OCI-LY3 (cell line): Measurements from ENCODE around the gene TRIM40.

Experiments
- H2AFZ ChIP-seq: fragments of 200-600, 300-600 bp; shearing (Covaris generic); 2 replicates; pipeline ENCODE4 v1.6.0; 2014; ENCODE audit warnings: antibody characterized with exemption, low read depth, low read length
- H3K27ac ChIP-seq: fragments of 200-600, 300-600 bp; sonication (generic); 2 replicates; pipeline ENCODE4 v1.5.1; 2014; ENCODE audit warnings: mild to moderate bottlenecking, low read length, moderate library complexity, mixed read lengths
- H3K27me3 ChIP-seq: fragments of 200-600, 300-600 bp; sonication (generic); 2 replicates; pipeline ENCODE4 v1.6.1; 2014; ENCODE audit warnings: low read depth, low read length, mixed read lengths
- H3K36me3 ChIP-seq: fragments of 200-600, 300-600 bp; sonication (generic); replicated peaks from 2 replicates; pipeline ENCODE3; 2014; ENCODE audit warnings: low read depth, low read length, mixed read lengths
- H3K4me1 ChIP-seq: fragments of 300-600, 200-600 bp; sonication (generic); 2 replicates; pipeline ENCODE4 v1.6.1; 2014; ENCODE audit warnings: low read length, mixed read lengths
- H3K4me2 ChIP-seq: fragments of 200-600, 300-600 bp; sonication (generic); 2 replicates; pipeline ENCODE4 v1.6.1; 2014; ENCODE audit warnings: low read length, mixed read lengths
- H3K4me3 ChIP-seq: fragments of 300-600, 200-600 bp; sonication (generic); 2 replicates; pipeline ENCODE4 v1.5.1; 2014; ENCODE audit warnings: antibody characterized with exemption, mild to moderate bottlenecking, low read length, moderate library complexity
- H3K79me2 ChIP-seq: fragments of 300-600, 200-600 bp; shearing (Covaris generic); 2 replicates; pipeline ENCODE4 v1.6.1; 2014; ENCODE audit warnings: mild to moderate bottlenecking, low read length, mixed read lengths
- H3K9ac ChIP-seq: fragments of 300-600, 200-600 bp; shearing (Covaris generic); 2 replicates; pipeline ENCODE4 v1.6.0; 2014; ENCODE audit warnings: mild to moderate bottlenecking, low read length, moderate library complexity
- H3K9me3 ChIP-seq: fragments of 200-600, 300-600 bp; shearing (Covaris generic); 2 replicates; pipeline ENCODE4 v1.6.1; 2014; ENCODE audit warnings: low read length, mixed read lengths; ENCODE audit not compliant: insufficient read depth
- H4K20me1 ChIP-seq: fragments of 200-600, 300-600 bp; sonication (generic); 2 replicates; pipeline ENCODE4 v1.6.1; 2016; ENCODE audit warnings: low read length, mixed read lengths; ENCODE audit not compliant: insufficient read depth
- CTCF ChIP-seq: fragments of 200-600, 300-600 bp; sonication (generic); IDR thresholded peaks from 2 replicates; pipeline ENCODE4 v1.5.1; 2014; ENCODE audit warnings: antibody characterized with exemption, low read length, low read depth
- EZH2phosphoT487 ChIP-seq: fragments of 200-600 bp; shearing (Covaris generic); IDR thresholded peaks from 2 replicates; pipeline ENCODE4 v1.6.1; 2018; ENCODE audit warnings: antibody characterized with exemption, mixed run types, low read depth

The TRIM40 gene

DNA sequence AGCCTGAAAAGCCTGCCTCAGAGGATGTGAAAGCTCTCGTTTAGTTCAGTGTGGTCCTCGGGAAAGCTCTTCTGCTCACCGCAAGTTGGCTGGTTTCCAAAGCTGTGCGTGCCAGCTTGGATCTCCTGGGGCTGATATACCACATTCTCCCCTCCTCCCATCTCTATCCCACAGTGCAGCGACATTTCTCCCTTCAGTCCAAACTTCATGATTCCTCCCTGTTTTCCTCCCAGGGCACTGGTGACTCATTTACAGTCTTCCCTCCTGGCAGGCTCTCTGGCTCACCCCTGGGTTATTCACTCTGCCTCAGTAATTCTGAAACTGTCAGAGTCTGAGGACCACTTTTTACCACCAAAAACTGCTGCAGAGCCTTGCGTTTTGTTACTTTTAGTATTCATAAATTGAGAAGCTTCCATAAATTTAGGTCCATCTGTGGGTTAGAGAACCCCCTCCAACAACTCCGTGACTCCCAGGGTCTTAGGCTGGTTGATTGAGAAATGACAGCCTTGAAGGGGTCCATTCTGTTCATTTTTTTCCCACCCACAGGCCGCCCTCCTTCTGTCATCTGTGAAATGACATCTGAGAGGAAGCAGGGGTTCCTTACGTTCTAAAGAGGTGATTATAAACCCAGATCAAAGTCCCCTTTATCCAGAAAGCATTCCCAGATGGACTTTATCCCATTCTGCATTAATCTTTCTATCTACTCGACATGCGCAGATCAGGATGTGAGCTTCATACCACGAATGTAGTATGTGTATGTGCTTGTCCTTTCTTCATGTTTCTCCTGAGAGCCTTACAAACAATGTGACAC lies 19.0 kb downstream of the TRIM40 start:
- TF ChIP-seq CTCF (no peak), EZH2phosphoT487 (no peak)
- no peaks in the 10 kb centered on the region for H4K20me1 ChIP-seq
- H3K4me1 ChIP-seq = peaks cover 32% of the 10 kb centered on the region
- H3K27ac ChIP-seq = no peak overlapping the region
- no peak overlapping the region for H2AFZ ChIP-seq
- H3K9ac ChIP-seq = no peak overlapping the region
- no peaks in the 10 kb centered on the region for H3K79me2 ChIP-seq
- H3K36me3 ChIP-seq = no peaks in the 10 kb centered on the region
- no peaks in the 10 kb centered on the region for H3K27me3 ChIP-seq
- no peaks in the 10 kb centered on the region for H3K9me3 ChIP-seq
- no peak overlapping the region for H3K4me3 ChIP-seq
- no peak overlapping the region for H3K4me2 ChIP-seq

GRCh38 chr6:30155520-30156261 lies 19.8 kb downstream of the TRIM40 start:
- Histone ChIP-seq H3K27ac (no peak overlapping the region), H3K36me3 (no peaks in the 10 kb centered on the region), H3K4me2 (no peak overlapping the region), H4K20me1 (no peaks in the 10 kb centered on the region), H3K27me3 (no peaks in the 10 kb centered on the region), H3K9ac (no peak overlapping the region), H3K79me2 (no peaks in the 10 kb centered on the region), H3K4me1 (peaks cover 29% of the 10 kb centered on the region), H3K4me3 (no peak overlapping the region), H3K9me3 (no peaks in the 10 kb centered on the region), H2AFZ (no peak overlapping the region)
- TF ChIP-seq EZH2phosphoT487 (no peak), CTCF (no peak)

DNA sequence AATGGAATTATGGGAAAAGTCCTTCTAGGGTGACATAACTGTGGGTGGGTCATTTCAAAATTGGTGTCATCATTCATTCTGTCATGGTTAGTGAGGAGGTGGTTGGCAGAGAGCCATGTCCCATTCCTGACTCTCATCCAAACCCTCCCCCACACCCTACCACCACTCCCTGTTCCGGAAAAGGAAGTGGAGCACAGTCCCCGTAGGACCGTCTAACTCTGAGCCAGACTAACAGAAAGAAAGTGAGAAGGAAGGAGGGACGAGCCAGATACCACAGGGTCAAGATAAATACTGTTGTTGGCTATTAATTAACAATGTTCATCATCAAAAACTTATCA lies 20.3 kb downstream of the TRIM40 start:
- no peak overlapping the region for H2AFZ ChIP-seq
- H3K27me3 ChIP-seq = no peaks in the 10 kb centered on the region
- peak overlapping the region; percentile 64 for H3K4me2 ChIP-seq
- H3K9ac ChIP-seq = no peak overlapping the region
- H3K4me3 ChIP-seq = no peak overlapping the region
- no peak overlapping the region for H3K27ac ChIP-seq
- no peaks in the 10 kb centered on the region for H3K36me3 ChIP-seq
- H3K9me3 ChIP-seq = no peaks in the 10 kb centered on the region
- TF ChIP-seq EZH2phosphoT487 = no peak
- no peak for TF ChIP-seq CTCF
- no peaks in the 10 kb centered on the region for H4K20me1 ChIP-seq
- H3K4me1 ChIP-seq = peaks cover 29% of the 10 kb centered on the region
- no peaks in the 10 kb centered on the region for H3K79me2 ChIP-seq

DNA sequence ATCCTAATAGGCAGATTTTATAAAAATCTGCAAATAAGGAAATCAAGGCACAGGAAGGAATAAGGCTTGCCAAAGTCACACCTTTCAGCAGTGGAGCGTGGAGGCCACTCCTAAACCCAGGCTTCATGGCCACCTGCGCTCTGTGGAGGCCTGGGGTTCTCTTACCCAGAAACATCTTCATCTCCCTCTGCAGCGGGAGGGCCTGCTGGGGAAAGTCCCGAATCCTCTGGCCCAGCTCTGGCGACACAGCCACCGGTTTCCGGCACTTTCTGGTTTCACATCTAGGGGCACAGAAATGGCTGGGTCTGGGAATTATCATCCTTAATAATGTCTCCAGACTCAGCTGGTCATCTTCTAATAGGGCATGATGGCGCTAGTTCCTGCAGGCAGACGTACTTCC lies 20.8 kb downstream of the TRIM40 start:
- H3K4me3 ChIP-seq = peak overlapping the region; percentile 18; the same call in 1 of the 2 replicates
- no peak overlapping the region for H3K9ac ChIP-seq
- no peaks in the 10 kb centered on the region for H3K79me2 ChIP-seq
- peaks cover 29% of the 10 kb centered on the region for H3K4me1 ChIP-seq
- H3K9me3 ChIP-seq = no peaks in the 10 kb centered on the region
- no peaks in the 10 kb centered on the region for H4K20me1 ChIP-seq
- H3K27me3 ChIP-seq = no peaks in the 10 kb centered on the region
- H3K36me3 ChIP-seq = no peaks in the 10 kb centered on the region
- H3K27ac ChIP-seq = no peak overlapping the region
- TF ChIP-seq EZH2phosphoT487 = no peak
- TF ChIP-seq CTCF = no peak
- H2AFZ ChIP-seq = no peak overlapping the region
- H3K4me2 ChIP-seq = peak overlapping the region; percentile 64
